T-helper 17 cell (primary cell): ENCODE results near the gene REC8. TPM values are rescaled to one million over a fixed set of nuclear protein-coding genes. Genes with fewer than 3 reads are reported as not detected.
A peak's percentile ranks its signal among the peaks of the same experiment; 100 is the strongest.

ENCODE experiments used
- ATAC-seq: fragments of 150-1000 bp; cut with Tn5 transposase; 2 replicates; pipeline ENCODE4 v1.10.0; 2021; ENCODE audit warnings: mild to moderate bottlenecking, moderate library complexity
- DNase-seq, 3 donors: peaks; one replicate each; pipeline versions ENCODE4 v3.0.0 to v3.0.0-alpha.2; 2020 to 2021
- H3K9me3 ChIP-seq: one replicate; pipeline ENCODE4 v1.7.0; 2013; ENCODE audit warnings: low read length, mild to moderate bottlenecking; ENCODE audit not compliant: control insufficient read depth, poor library complexity, severe bottlenecking
- H3K27ac Mint-ChIP-seq: one replicate; pipeline ENCODE4 v1.8.0; 2022; ENCODE audit warnings: mild to moderate bottlenecking, moderate library complexity, mixed read lengths
- H3K27me3 Mint-ChIP-seq: one replicate; pipeline ENCODE4 v1.8.0; 2022; ENCODE audit warnings: mixed read lengths
- H3K36me3 Mint-ChIP-seq: one replicate; pipeline ENCODE4 v1.8.0; 2022; ENCODE audit warnings: low read depth, mixed read lengths
- H3K4me1 Mint-ChIP-seq: one replicate; pipeline ENCODE4 v1.8.0; 2022; ENCODE audit warnings: mild to moderate bottlenecking, mixed read lengths
- H3K4me3 Mint-ChIP-seq: one replicate; pipeline ENCODE4 v1.8.0; 2022; ENCODE audit warnings: mild to moderate bottlenecking, moderate library complexity, mixed read lengths
- total RNA-seq, 4 donors: library from RNA in 2 of 4; stranded (reverse) in 2 of 4; gene quantifications; one replicate each; pipeline ENCODE4 v1.2.3 and lab custom pipeline; 2022 to 2026

The REC8 gene
- total RNA-seq: 10 to 100 TPM; 66.3 to 94.8 TPM
- total RNA-seq (lab: John Stamatoyannopoulos, UW): 16.7 to 35.4 reads per million in 2 donors

- DNase-seq: peak; percentile 33 to 61 (median 48)
- Mint-ChIP-seq H3K27ac (peak within 1 kb of the TSS; percentile 90), H3K4me1 (peaks cover 25% of the 10 kb centered on the region), H3K36me3 (peaks cover 10% of the 10 kb centered on the region), H3K27me3 (no peaks in the 10 kb centered on the region), H3K4me3 (peak within 1 kb of the TSS; percentile 89)
- ATAC-seq: peak; percentile 82
- no peaks in the 10 kb centered on the region for H3K9me3 ChIP-seq
Measured at GRCh38 chr14:24171422-24172260, at the start of gene REC8. REC8 (plus strand) TSS chr14:24172080; CDS start chr14:24172553, 473 bp downstream.

- no peaks in the 10 kb centered on the region for H3K27me3 Mint-ChIP-seq
- DNase-seq: no peak
- ATAC-seq: no peak
- peaks cover 9% of the 10 kb centered on the region for H3K4me1 Mint-ChIP-seq
- no peaks in the 10 kb centered on the region for H3K9me3 ChIP-seq
- H3K36me3 Mint-ChIP-seq: peaks cover 3% of the 10 kb centered on the region
- no peak overlapping the region for H3K4me3 Mint-ChIP-seq
- H3K27ac Mint-ChIP-seq: no peak overlapping the region
Measured at GRCh38 chr14:24122416-24122815, 49.5 kb upstream of the REC8 start.

- no peak overlapping the region for H3K27ac Mint-ChIP-seq
- peaks cover 3% of the 10 kb centered on the region for H3K36me3 Mint-ChIP-seq
Measured at GRCh38 chr14:24122898-24123297, 49.0 kb upstream of the REC8 start.

GRCh38 chr14:24123424-24124417, 48.2 kb upstream of the REC8 start:
- Mint-ChIP-seq H3K27me3 (no peaks in the 10 kb centered on the region), H3K4me1 (peaks cover 4% of the 10 kb centered on the region), H3K36me3 (no peaks in the 10 kb centered on the region), H3K27ac (peak overlapping the region; percentile 60), H3K4me3 (no peak overlapping the region)
- peak; percentile 40 for ATAC-seq
- no peaks in the 10 kb centered on the region for H3K9me3 ChIP-seq
- no peak for DNase-seq

More at GRCh38 chr14:24122898-24123297, 49.0 kb upstream of the REC8 start:
- H3K4me3 Mint-ChIP-seq: no peak overlapping the region
- no peaks in the 10 kb centered on the region for H3K27me3 Mint-ChIP-seq
- DNase-seq (no peak), ATAC-seq (no peak)
- peaks cover 7% of the 10 kb centered on the region for H3K4me1 Mint-ChIP-seq
- no peaks in the 10 kb centered on the region for H3K9me3 ChIP-seq

- Mint-ChIP-seq H3K36me3 (peaks cover 2% of the 10 kb centered on the region), H3K27me3 (no peaks in the 10 kb centered on the region), H3K27ac (no peak overlapping the region), H3K4me1 (peaks cover 9% of the 10 kb centered on the region), H3K4me3 (no peak overlapping the region)
- DNase-seq (no peak), ATAC-seq (no peak)
- H3K9me3 ChIP-seq: no peaks in the 10 kb centered on the region
Measured at GRCh38 chr14:24126939-24127338, 44.9 kb upstream of the REC8 start.

- H3K4me3 Mint-ChIP-seq: no peak overlapping the region
- no peak for DNase-seq
- peaks cover 2% of the 10 kb centered on the region for H3K36me3 Mint-ChIP-seq
- no peak for ATAC-seq
- H3K9me3 ChIP-seq: no peaks in the 10 kb centered on the region
- no peaks in the 10 kb centered on the region for H3K27me3 Mint-ChIP-seq
- H3K4me1 Mint-ChIP-seq: peaks cover 13% of the 10 kb centered on the region
- H3K27ac Mint-ChIP-seq: no peak overlapping the region
Measured at GRCh38 chr14:24127673-24128072, 44.2 kb upstream of the REC8 start.

- ATAC-seq: no peak
- Mint-ChIP-seq H3K27me3 (no peaks in the 10 kb centered on the region), H3K4me1 (peaks cover 16% of the 10 kb centered on the region), H3K4me3 (no peak overlapping the region), H3K36me3 (peaks cover 2% of the 10 kb centered on the region), H3K27ac (no peak overlapping the region)
- no peaks in the 10 kb centered on the region for H3K9me3 ChIP-seq
- no peak for DNase-seq
Measured at GRCh38 chr14:24129410-24129998, 42.4 kb upstream of the REC8 start.

GRCh38 chr14:24130380-24130716, 41.5 kb upstream of the REC8 start, which contains the start of gene FITM1:
FITM1 (plus strand) TSS chr14:24130659; CDS start chr14:24131564, 905 bp downstream.
- Mint-ChIP-seq H3K27me3 (no peaks in the 10 kb centered on the region), H3K4me1 (peaks cover 17% of the 10 kb centered on the region), H3K27ac (peak within 1 kb of the TSS; percentile 67), H3K4me3 (no peak within 1 kb of the TSS), H3K36me3 (peaks cover 2% of the 10 kb centered on the region)
- no peaks in the 10 kb centered on the region for H3K9me3 ChIP-seq
- no peak for DNase-seq
- ATAC-seq: no peak

GRCh38 chr14:24130717-24131548, 40.9 kb upstream of the REC8 start:
- H3K4me3 Mint-ChIP-seq: no peak overlapping the region
- no peak for DNase-seq
- no peaks in the 10 kb centered on the region for H3K9me3 ChIP-seq
- H3K4me1 Mint-ChIP-seq: peaks cover 20% of the 10 kb centered on the region
- H3K27me3 Mint-ChIP-seq: no peaks in the 10 kb centered on the region
- peaks cover 2% of the 10 kb centered on the region for H3K36me3 Mint-ChIP-seq
- H3K27ac Mint-ChIP-seq: peak overlapping the region; percentile 67
- ATAC-seq: no peak

GRCh38 chr14:24131549-24131966, 40.3 kb upstream of the REC8 start:
- no peak for ATAC-seq
- Mint-ChIP-seq H3K27me3 (no peaks in the 10 kb centered on the region), H3K4me1 (peaks cover 22% of the 10 kb centered on the region), H3K36me3 (peaks cover 2% of the 10 kb centered on the region), H3K4me3 (peak overlapping the region; percentile 58), H3K27ac (no peak overlapping the region)
- DNase-seq: no peak
- H3K9me3 ChIP-seq: no peaks in the 10 kb centered on the region

- peaks cover 28% of the 10 kb centered on the region for H3K4me1 Mint-ChIP-seq
- peak overlapping the region; percentile 70 for H3K4me3 Mint-ChIP-seq
- ATAC-seq (no peak), DNase-seq (no peak)
- H3K27ac Mint-ChIP-seq: peak overlapping the region; percentile 85
- H3K27me3 Mint-ChIP-seq: no peaks in the 10 kb centered on the region
- H3K36me3 Mint-ChIP-seq: peaks cover 2% of the 10 kb centered on the region
- no peaks in the 10 kb centered on the region for H3K9me3 ChIP-seq
Measured at GRCh38 chr14:24132061-24132685, 39.7 kb upstream of the REC8 start.

- Mint-ChIP-seq H3K27ac (peak overlapping the region; percentile 85), H3K4me3 (peak overlapping the region; percentile 70), H3K4me1 (peaks cover 30% of the 10 kb centered on the region), H3K36me3 (peaks cover 2% of the 10 kb centered on the region), H3K27me3 (no peaks in the 10 kb centered on the region)
- DNase-seq: no peak
- ATAC-seq: no peak
- H3K9me3 ChIP-seq: no peaks in the 10 kb centered on the region
Measured at GRCh38 chr14:24132976-24133375, 38.9 kb upstream of the REC8 start.
